Adipose tissue (tissue), 3 donors: ENCODE results near the gene YWHAE. TPM values are rescaled to one million over a fixed set of nuclear protein-coding genes. Genes with fewer than 3 reads are reported as not detected.
"Not testable (repeated sequence)": the region's sequence is repeated elsewhere in the genome, so short reads cannot be mapped to it uniquely, and the experiment has no call there.

Experiments
- H3K27ac ChIP-seq: one replicate; pipeline ENCODE4 v1.5.1; 2013; ENCODE audit warnings: low read depth, low read length
- WGBS, 3 donors: extraction: QIAGEN DNeasy Blood & Tissue Kit; methylation state at CpG; one replicate each; pipeline ENCODE4 v1.1.7; 2013; 5-methylcytosine and 5-hydroxymethylcytosine counted together
- polyA plus RNA-seq, 3 donors: library from polyadenylated mRNA; stranded (reverse); fragments of 200-250 nt; gene quantifications; one replicate each; pipeline ENCODE4 v1.2.3, GENCODE V29; 2013
- donor health status: healthy with polysubstance abuse.
- donor health status: Bipolar disorder and iron deficiency.
- donor health status: healthy.

YWHAE gene
- polyA plus RNA-seq, 3 donors: 176 to 479 (median 340) TPM

- no peak overlapping the region for H3K27ac ChIP-seq
- 70 to 82% (median 78%) methylated on average over 11 of the region's 11 CpGs for WGBS, 3 donors
Observed at GRCh38 chr17:1379208-1379929, 20.7 kb downstream of the YWHAE start.

GRCh38 chr17:1378476-1378860, 21.6 kb downstream of the YWHAE start:
- 78 to 81% (median 80%) methylated on average over 10 of the region's 10 CpGs for WGBS, 3 donors

GRCh38 chr17:1377334-1377733, 22.7 kb downstream of the YWHAE start:
- 34 to 62% (median 47%) methylated on average over 3 of the region's 3 CpGs for WGBS, 3 donors

More at GRCh38 chr17:1378476-1378860, 21.6 kb downstream of the YWHAE start:
- H3K27ac ChIP-seq: not testable (repeated sequence)

GRCh38 chr17:1376061-1376460, 24.0 kb downstream of the YWHAE start:
- WGBS, 3 donors: 46 to 60% (median 55%) methylated on average over 5 of the region's 5 CpGs
- no peak overlapping the region for H3K27ac ChIP-seq

More at GRCh38 chr17:1377334-1377733, 22.7 kb downstream of the YWHAE start:
- no peak overlapping the region for H3K27ac ChIP-seq

GRCh38 chr17:1375615-1376014, 24.4 kb downstream of the YWHAE start:
- H3K27ac ChIP-seq: no peak overlapping the region
- WGBS, 3 donors: 17 to 35% (median 24%) methylated on average over 2 of the region's 2 CpGs

GRCh38 chr17:1374431-1375177, 25.4 kb downstream of the YWHAE start:
- 53 to 67% (median 65%) methylated on average over 10 of the region's 10 CpGs for WGBS, 3 donors
- no peak overlapping the region for H3K27ac ChIP-seq

- 38 to 76% (median 74%) methylated on average over 9 of the region's 9 CpGs for WGBS, 3 donors
- no peak overlapping the region for H3K27ac ChIP-seq
Observed at GRCh38 chr17:1373707-1374237, 26.2 kb downstream of the YWHAE start.

GRCh38 chr17:1372618-1373017, 27.4 kb downstream of the YWHAE start:
- H3K27ac ChIP-seq: no peak overlapping the region
- 80 to 92% (median 90%) methylated on average over 7 of the region's 7 CpGs for WGBS, 3 donors

GRCh38 chr17:1371893-1372590, 28.0 kb downstream of the YWHAE start:
- no peak overlapping the region for H3K27ac ChIP-seq
- 84 to 88% (median 85%) methylated on average over 14 to 17 of the region's 17 CpGs for WGBS, 3 donors

- H3K27ac ChIP-seq: no peak overlapping the region
- 72 to 85% (median 77%) methylated on average over 4 of the region's 4 CpGs for WGBS, 3 donors
Observed at GRCh38 chr17:1368588-1368987, 31.4 kb downstream of the YWHAE start.

- no peak overlapping the region for H3K27ac ChIP-seq
Observed at GRCh38 chr17:1367351-1367745, 32.7 kb downstream of the YWHAE start.

GRCh38 chr17:1366234-1366633, 33.8 kb downstream of the YWHAE start:
- no peak overlapping the region for H3K27ac ChIP-seq
- 79 to 85% (median 85%) methylated on average over 7 of the region's 7 CpGs for WGBS, 3 donors

More at GRCh38 chr17:1367351-1367745, 32.7 kb downstream of the YWHAE start:
- 64 to 80% (median 69%) methylated on average over 4 to 5 of the region's 5 CpGs for WGBS, 3 donors

GRCh38 chr17:1365445-1366039, 34.5 kb downstream of the YWHAE start:
- no peak overlapping the region for H3K27ac ChIP-seq
- WGBS, 3 donors: 11 to 13% (median 11%) methylated on average over 11 of the region's 11 CpGs

- WGBS, 3 donors: 19 to 60% (median 22%) methylated on average over 3 of the region's 3 CpGs
- H3K27ac ChIP-seq: no peak overlapping the region
Observed at GRCh38 chr17:1362964-1363363, 37.1 kb downstream of the YWHAE start.

GRCh38 chr17:1362065-1362848, 37.8 kb downstream of the YWHAE start:
- 30 to 42% (median 32%) methylated on average over 10 of the region's 10 CpGs for whole genome bisulfite sequencing, 3 donors
- H3K27ac ChIP-seq: no peak overlapping the region

GRCh38 chr17:1360975-1361374, 39.0 kb downstream of the YWHAE start:
- 43 to 77% (median 53%) methylated on average over 12 of the region's 12 CpGs for WGBS, 3 donors
- H3K27ac ChIP-seq: no peak overlapping the region

- 46 to 73% (median 55%) methylated on average over 5 of the region's 5 CpGs for WGBS, 3 donors
- H3K27ac ChIP-seq: not testable (repeated sequence)
Observed at GRCh38 chr17:1360315-1360714, 39.7 kb downstream of the YWHAE start.

- H3K27ac ChIP-seq: no peak overlapping the region
- WGBS, 3 donors: 88 to 90% (median 88%) methylated on average over 7 of the region's 7 CpGs
Observed at GRCh38 chr17:1354030-1354429, 46.0 kb downstream of the YWHAE start.
